Panc1 (cell line): Measurements from ENCODE around the gene INSYN1. TPM values are rescaled to one million over a fixed set of nuclear protein-coding genes. Genes with fewer than 3 reads are reported as not detected.

ENCODE experiments used
- ATAC-seq: fragments of 200-7000 bp; cut with Tn5 transposase; 2 replicates; pipeline ENCODE4 v1.9.1; 2020; ENCODE audit warnings: mild to moderate bottlenecking, moderate library complexity
- BruUV-seq: library from RNA; stranded (reverse); fragments of 400-500 nt; replicated peaks from 2 replicates; lab custom pipeline; 2021; lab: Mats Ljungman, UMichigan
- CTCF ChIA-PET: fragments of 300-600 bp; sonication (Branson Sonifier 250); formaldehyde crosslinking; loops from one replicate; lab custom pipeline; 2022; ENCODE audit warnings: antibody characterized with exemption; lab: Charles Lee
- POLR2A ChIA-PET: fragments of 300-600 bp; sonication (Branson Sonifier 250); formaldehyde crosslinking; loops from one replicate; lab custom pipeline; 2022; ENCODE audit warnings: antibody characterized with exemption; lab: Charles Lee
- DNase-seq: peaks from one replicate; pipeline ENCODE4 v3.0.0-alpha.2; 2010; ENCODE audit warnings: low read depth, low spot score
- H3K27ac ChIP-seq: 2 replicates; pipeline ENCODE4 v1.5.1; 2011; ENCODE audit warnings: mild to moderate bottlenecking, low read length, inconsistent platforms
- H3K27me3 ChIP-seq: fragments of 200-500 bp; sonication (Bioruptor generic); 2 replicates; pipeline ENCODE4 v1.6.0; 2014; ENCODE audit warnings: low read length, inconsistent platforms; ENCODE audit not compliant: control insufficient read depth, insufficient read depth
- H3K36me3 ChIP-seq: fragments of 200-500 bp; sonication (Bioruptor generic); 2 replicates; pipeline ENCODE4 v1.5.1; 2014; ENCODE audit warnings: inconsistent platforms, mild to moderate bottlenecking, low read length, moderate library complexity; ENCODE audit not compliant: control insufficient read depth, insufficient read depth
- H3K4me1 ChIP-seq: 2 replicates; pipeline ENCODE4 v1.5.1; 2011; ENCODE audit warnings: inconsistent platforms, mild to moderate bottlenecking, low read length, moderate library complexity; ENCODE audit not compliant: control insufficient read depth, insufficient read depth
- H3K4me3 ChIP-seq, 2 experiments: 2 replicates each; pipeline ENCODE4 v1.5.1; 2011 to 2012; ENCODE audit warnings: low read depth in 2 of 2, low read length in 2 of 2, mild to moderate bottlenecking in 2 of 2, inconsistent platforms in 1 of 2, moderate library complexity in 1 of 2
- H3K9me3 ChIP-seq: fragments of 200-500 bp; sonication (Bioruptor generic); 2 replicates; pipeline ENCODE4 v1.5.1; 2014; ENCODE audit warnings: low read depth, mild to moderate bottlenecking, inconsistent platforms, low read length, moderate library complexity; ENCODE audit not compliant: control insufficient read depth, insufficient read depth
- POLR2AphosphoS5 ChIP-seq: IDR thresholded peaks from 2 replicates; pipeline ENCODE4 v1.6.1; 2012; ENCODE audit warnings: mild to moderate bottlenecking, low read depth, low read length, moderate library complexity
- SIN3A ChIP-seq: IDR thresholded peaks from 2 replicates; pipeline ENCODE4 v1.6.1; 2012; ENCODE audit warnings: low read depth, mild to moderate bottlenecking, low read length, moderate library complexity, borderline replicate concordance; ENCODE audit not compliant: insufficient read depth
- TCF7L2 ChIP-seq: IDR thresholded peaks from 2 replicates; pipeline ENCODE4 v1.6.1; 2011; ENCODE audit warnings: mild to moderate bottlenecking, low read depth, low read length, inconsistent platforms
- in situ Hi-C: cut with HindIII; loops from 2 replicates; pipeline ENCODE4 v1.10.0; 2016; ENCODE audit warnings: low sequenced_read_pairs, low pct_unique_long_range_greater_than_20kb
- intact Hi-C: fragments of 100-400 bp; cut with micrococcal nuclease; formaldehyde crosslinking; loops from one replicate; pipeline ENCODE4 v1.10.0; 2022; ENCODE audit not compliant: unreplicated experiment
- total RNA-seq: library from RNA; stranded (reverse); gene quantifications from one replicate; pipeline ENCODE4 v1.2.1, GENCODE V29; 2021; ENCODE audit not compliant: unreplicated experiment
- TF ChIP-seq, protein P1 (sequence below), 2 experiments: IDR thresholded peaks; 2 replicates each; pipeline ENCODE4 v1.6.1; 2011 to 2012; ENCODE audit warnings: low read depth in 2 of 2, control low read depth in 1 of 2, low read length in 1 of 2, mild to moderate bottlenecking in 1 of 2, moderate library complexity in 1 of 2; ENCODE audit not compliant: insufficient read depth in 1 of 2
- TF ChIP-seq, protein P2 (sequence below): fragments of 450-650 bp; IDR thresholded peaks from 2 replicates; pipeline ENCODE4 v1.5.1; 2017; ENCODE audit warnings: mild to moderate bottlenecking

INSYN1 gene
- total RNA-seq, 1 experiment from 2014 or later, result 2.6 TPM

DNA sequence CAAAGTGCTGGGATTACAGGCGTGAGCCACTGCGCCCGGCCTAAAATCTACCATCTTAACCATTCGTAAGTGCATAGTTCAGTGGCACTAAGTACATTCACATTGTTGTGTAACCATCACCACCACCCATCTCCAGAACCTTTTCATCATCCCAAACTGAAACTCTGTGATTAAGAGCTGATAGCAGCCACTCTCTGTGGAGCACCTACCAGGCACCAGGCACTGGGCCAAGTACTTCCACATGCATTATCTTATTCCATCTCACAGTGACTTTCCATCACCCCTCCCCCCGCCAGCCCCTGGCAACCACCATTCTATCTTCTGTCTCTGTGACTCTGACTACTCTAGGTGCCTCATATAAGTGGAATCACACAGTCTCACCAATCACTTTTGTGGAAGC is 2.3 kb upstream of the INSYN1 start:
- H3K4me3 ChIP-seq, result no peak overlapping the region
- CTCF ChIA-PET, result no interaction called here
- H3K27ac ChIP-seq, result no peak overlapping the region
- H3K4me1 ChIP-seq, result peaks cover 3% of the 10 kb centered on the region; the same call in 1 of the 2 replicates
- no peaks in the 10 kb centered on the region for H3K36me3 ChIP-seq
- ATAC-seq, result no peak
- H3K9me3 ChIP-seq, result no peaks in the 10 kb centered on the region
- BruUV-seq, result no TSS peak
- TF ChIP-seq TCF7L2 (no peak), SIN3A (no peak), POLR2AphosphoS5 (no peak)
- TF ChIP-seq, protein P1, sequence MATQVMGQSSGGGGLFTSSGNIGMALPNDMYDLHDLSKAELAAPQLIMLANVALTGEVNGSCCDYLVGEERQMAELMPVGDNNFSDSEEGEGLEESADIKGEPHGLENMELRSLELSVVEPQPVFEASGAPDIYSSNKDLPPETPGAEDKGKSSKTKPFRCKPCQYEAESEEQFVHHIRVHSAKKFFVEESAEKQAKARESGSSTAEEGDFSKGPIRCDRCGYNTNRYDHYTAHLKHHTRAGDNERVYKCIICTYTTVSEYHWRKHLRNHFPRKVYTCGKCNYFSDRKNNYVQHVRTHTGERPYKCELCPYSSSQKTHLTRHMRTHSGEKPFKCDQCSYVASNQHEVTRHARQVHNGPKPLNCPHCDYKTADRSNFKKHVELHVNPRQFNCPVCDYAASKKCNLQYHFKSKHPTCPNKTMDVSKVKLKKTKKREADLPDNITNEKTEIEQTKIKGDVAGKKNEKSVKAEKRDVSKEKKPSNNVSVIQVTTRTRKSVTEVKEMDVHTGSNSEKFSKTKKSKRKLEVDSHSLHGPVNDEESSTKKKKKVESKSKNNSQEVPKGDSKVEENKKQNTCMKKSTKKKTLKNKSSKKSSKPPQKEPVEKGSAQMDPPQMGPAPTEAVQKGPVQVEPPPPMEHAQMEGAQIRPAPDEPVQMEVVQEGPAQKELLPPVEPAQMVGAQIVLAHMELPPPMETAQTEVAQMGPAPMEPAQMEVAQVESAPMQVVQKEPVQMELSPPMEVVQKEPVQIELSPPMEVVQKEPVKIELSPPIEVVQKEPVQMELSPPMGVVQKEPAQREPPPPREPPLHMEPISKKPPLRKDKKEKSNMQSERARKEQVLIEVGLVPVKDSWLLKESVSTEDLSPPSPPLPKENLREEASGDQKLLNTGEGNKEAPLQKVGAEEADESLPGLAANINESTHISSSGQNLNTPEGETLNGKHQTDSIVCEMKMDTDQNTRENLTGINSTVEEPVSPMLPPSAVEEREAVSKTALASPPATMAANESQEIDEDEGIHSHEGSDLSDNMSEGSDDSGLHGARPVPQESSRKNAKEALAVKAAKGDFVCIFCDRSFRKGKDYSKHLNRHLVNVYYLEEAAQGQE (IDR thresholded peaks at IDR 0.05; ENCODE audit: insufficient read depth in 1 of 2, low read depth in 2 of 2, low read length in 1 of 2), result no peak
- TF ChIP-seq, protein P2, sequence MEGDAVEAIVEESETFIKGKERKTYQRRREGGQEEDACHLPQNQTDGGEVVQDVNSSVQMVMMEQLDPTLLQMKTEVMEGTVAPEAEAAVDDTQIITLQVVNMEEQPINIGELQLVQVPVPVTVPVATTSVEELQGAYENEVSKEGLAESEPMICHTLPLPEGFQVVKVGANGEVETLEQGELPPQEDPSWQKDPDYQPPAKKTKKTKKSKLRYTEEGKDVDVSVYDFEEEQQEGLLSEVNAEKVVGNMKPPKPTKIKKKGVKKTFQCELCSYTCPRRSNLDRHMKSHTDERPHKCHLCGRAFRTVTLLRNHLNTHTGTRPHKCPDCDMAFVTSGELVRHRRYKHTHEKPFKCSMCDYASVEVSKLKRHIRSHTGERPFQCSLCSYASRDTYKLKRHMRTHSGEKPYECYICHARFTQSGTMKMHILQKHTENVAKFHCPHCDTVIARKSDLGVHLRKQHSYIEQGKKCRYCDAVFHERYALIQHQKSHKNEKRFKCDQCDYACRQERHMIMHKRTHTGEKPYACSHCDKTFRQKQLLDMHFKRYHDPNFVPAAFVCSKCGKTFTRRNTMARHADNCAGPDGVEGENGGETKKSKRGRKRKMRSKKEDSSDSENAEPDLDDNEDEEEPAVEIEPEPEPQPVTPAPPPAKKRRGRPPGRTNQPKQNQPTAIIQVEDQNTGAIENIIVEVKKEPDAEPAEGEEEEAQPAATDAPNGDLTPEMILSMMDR, result no peak
- intact Hi-C loops (no loop called here), in situ Hi-C loops (no loop called here)
- POLR2A ChIA-PET, result no interaction called here
- peaks cover 4% of the 10 kb centered on the region for H3K27me3 ChIP-seq
- no peak for DNase-seq

DNA sequence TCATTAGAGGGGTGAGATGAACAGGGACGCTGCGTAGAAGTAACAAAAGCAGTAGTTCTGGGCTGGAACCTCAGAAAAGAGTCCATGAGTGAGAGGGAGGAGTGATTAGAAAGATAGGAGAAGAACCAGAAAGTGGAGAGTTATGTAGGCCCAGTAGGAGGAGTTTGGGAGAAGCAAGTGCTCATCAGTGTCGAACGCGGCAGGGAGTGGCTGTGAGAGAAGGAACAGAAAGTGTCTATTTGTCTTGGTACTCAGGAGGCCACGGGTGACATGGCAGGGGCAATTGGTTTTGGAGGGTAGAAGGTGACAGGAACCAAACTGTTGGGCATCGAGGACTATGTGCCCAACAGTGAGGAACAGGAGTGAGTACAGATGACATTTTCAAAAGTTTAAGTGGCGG is 1.3 kb upstream of the INSYN1 start:
- BruUV-seq, result no TSS peak
- no peaks in the 10 kb centered on the region for H3K36me3 ChIP-seq
- CTCF ChIA-PET, result no interaction called here
- no peaks in the 10 kb centered on the region; the same call in 1 of the 2 replicates for H3K27me3 ChIP-seq
- POLR2A ChIA-PET, result no interaction called here
- no peak overlapping the region for H3K4me3 ChIP-seq
- intact Hi-C loops (no loop called here), in situ Hi-C loops (no loop called here)
- ATAC-seq (no peak), DNase-seq (no peak)
- TF ChIP-seq POLR2AphosphoS5 (no peak), TCF7L2 (no peak), SIN3A (no peak)
- H3K27ac ChIP-seq, result no peak overlapping the region
- peaks cover 3% of the 10 kb centered on the region; the same call in 1 of the 2 replicates for H3K4me1 ChIP-seq
- no peaks in the 10 kb centered on the region for H3K9me3 ChIP-seq

DNA sequence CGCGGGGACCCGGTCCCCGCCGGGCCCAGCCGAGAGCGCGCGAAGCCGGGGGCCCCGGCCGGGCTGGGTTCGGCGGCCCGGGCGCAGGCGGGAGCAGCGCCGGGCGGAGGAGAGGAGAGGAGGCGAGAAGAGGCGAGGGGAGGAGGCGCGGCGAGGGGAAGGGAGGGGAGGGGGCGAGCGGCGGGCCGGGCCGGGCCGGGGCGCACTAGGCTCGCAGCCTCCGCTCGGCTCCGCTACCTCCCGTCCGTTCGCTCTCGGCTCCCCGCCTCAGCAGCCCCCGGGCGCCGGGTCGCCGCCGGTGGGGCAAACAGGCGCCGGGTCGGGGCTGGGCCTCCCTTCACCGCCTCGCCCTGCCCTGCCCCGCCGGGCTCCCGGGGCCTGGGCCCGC is 351 bp downstream of the INSYN1 start:
- CTCF ChIA-PET, result no interaction called here
- peak; percentile 68 for ATAC-seq
- H3K27me3 ChIP-seq, result no peaks in the 10 kb centered on the region; the same call in 1 of the 2 replicates

More for the DNA sequence above, 351 bp downstream of the INSYN1 start:
- Histone ChIP-seq H3K36me3 (no peaks in the 10 kb centered on the region), H3K4me3 (peak overlapping the region; percentile 36 to 45; a peak in 3 of 4 replicates), H3K9me3 (no peaks in the 10 kb centered on the region), H3K4me1 (peaks cover 3% of the 10 kb centered on the region; the same call in 1 of the 2 replicates), H3K27ac (no peak overlapping the region)
- in situ Hi-C loops, result no loop called here
- POLR2A ChIA-PET, result no interaction called here
- intact Hi-C loops, result no loop called here
- BruUV-seq, result no TSS peak
- no peak for DNase-seq
- no peak for TF ChIP-seq TCF7L2
- TF ChIP-seq, protein P1 (IDR thresholded peaks at IDR 0.05; ENCODE audit: insufficient read depth in 1 of 2, low read depth in 2 of 2, low read length in 1 of 2), result no peak
- TF ChIP-seq, protein P2, result no peak
- no peak for TF ChIP-seq POLR2AphosphoS5
- no peak for TF ChIP-seq SIN3A
